GM12892 (cell line): Measurements from ENCODE around the gene GABRR1.

Source experiments
- POLR2A ChIP-seq: IDR thresholded peaks from 2 replicates; pipeline ENCODE4 v1.6.1; 2011; ENCODE audit warnings: low read depth, low read length, control low read depth
- POLR2AphosphoS5 ChIP-seq: IDR thresholded peaks from 2 replicates; pipeline ENCODE4 v1.6.1; 2011; ENCODE audit warnings: low read depth, low read length, control low read depth

DNA sequence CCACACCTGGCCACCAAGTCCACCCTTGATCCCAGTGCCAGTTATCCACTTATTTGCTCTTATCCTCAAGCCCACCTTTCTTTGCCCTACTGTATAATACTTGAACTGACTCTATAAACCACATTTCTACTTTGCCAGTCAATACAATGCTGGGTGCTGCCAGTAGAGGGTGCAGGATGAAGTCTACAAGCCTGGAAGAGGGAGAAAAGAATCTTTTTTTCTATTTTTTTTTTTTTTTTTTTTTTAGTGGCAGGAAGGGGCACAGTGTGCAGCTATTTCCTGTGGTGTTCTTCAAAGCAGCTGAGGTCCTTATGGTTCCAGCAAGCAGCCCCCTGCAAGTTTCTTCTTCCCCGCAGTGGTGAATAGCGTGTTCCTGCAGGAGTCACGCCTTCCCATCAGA, 22.2 kb upstream of the GABRR1 start:
- TF ChIP-seq POLR2A (no peak), POLR2AphosphoS5 (no peak)
